Measurements from ENCODE around the gene EDEM3.
"Not testable (repeated sequence)": the region's sequence is repeated elsewhere in the genome, so short reads cannot be mapped to it uniquely, and the experiment has no call there.

The EDEM3 gene

DNA sequence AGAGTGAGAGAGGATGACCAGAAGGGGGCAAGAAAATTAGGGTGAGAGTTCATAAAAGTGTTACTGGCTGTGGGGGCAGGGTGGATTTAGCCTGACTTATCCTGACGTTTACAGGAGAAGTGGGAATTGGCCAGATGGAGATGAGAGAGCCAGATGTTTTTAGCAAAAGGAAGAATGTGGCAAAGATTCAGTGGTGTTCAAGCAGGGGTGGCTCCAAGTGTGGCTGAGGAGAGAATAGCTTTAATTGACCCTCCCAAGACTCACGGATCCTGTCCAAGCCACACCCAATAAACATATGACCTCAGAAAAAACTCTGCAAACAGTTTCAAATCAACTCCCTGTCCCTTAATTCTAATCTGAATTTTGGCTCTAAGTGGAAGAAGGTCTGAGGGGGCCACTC lies 35.2 kb upstream of the EDEM3 start:
- 0 out of 2 replicates have a peak, but pooled peaks cover 2% of the 10 kb centered on the region for H3K4me1 ChIP-seq (ENCODE audit: insufficient read depth, low read length)
- H3K27me3 ChIP-seq (ENCODE audit: insufficient read depth, low read length) = no peaks in the 10 kb centered on the region
- no peak overlapping the region for H3K27ac ChIP-seq (ENCODE audit: low read length)
- no peaks in the 10 kb centered on the region for H3K9me3 ChIP-seq (ENCODE audit: insufficient read depth, low read depth, low read length)
- H3K4me3 ChIP-seq (ENCODE audit: low read length) = no peak overlapping the region
- H3K36me3 ChIP-seq (ENCODE audit: insufficient read depth, low read depth, low read length) = no peaks in the 10 kb centered on the region
- no peak overlapping the region for H3K9ac ChIP-seq (ENCODE audit: low read depth, low read length)

DNA sequence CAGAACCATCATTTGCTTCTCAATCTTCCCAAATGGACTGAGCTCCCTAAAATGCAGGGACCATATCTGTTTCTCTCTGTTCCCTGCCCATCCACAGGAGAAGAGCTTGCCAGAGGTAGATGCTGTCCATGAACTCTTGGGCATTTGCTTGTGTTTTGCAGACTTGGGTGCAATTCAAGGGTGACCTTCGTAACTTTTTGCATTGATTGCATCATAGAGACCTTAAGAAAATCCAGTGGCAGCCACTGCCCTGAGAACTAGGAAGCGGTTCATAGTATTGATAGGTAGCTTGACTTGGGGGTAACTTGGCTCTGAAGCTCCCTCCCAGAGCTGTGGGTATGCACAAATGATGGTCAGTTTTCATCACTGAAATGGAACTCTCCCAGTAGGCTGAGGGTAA lies 34.3 kb upstream of the EDEM3 start:
- H3K4me1 ChIP-seq (ENCODE audit: insufficient read depth, low read length) = no peaks in the 10 kb centered on the region
- no peak overlapping the region for H3K4me3 ChIP-seq (ENCODE audit: low read length)
- H3K9me3 ChIP-seq (ENCODE audit: insufficient read depth, low read depth, low read length) = peaks cover 6% of the 10 kb centered on the region; the same call in 1 of the 2 replicates
- no peaks in the 10 kb centered on the region for H3K27me3 ChIP-seq (ENCODE audit: insufficient read depth, low read length)
- no peak overlapping the region for H3K9ac ChIP-seq (ENCODE audit: low read depth, low read length)
- no peak overlapping the region for H3K27ac ChIP-seq (ENCODE audit: low read length)
- H3K36me3 ChIP-seq (ENCODE audit: insufficient read depth, low read depth, low read length) = no peaks in the 10 kb centered on the region

DNA sequence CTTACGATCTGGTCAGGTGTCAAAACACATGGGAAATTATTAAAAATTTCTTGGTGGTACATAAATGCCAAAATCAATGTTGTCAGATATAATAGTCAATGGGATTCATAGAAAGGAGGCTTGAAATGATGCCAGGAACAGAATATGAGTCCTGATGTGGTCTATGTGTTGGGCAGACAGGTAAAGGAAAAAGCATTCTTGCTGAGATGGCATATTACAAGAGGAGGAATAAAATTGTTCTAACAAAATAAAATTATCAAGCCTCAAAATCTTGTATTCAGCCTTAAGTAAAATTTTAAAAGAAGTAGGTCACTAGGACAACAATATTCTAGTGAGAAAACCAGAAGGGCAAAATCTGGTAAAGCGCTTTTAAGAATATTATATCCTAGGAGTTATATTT lies 30.9 kb upstream of the EDEM3 start:
- peaks cover 7% of the 10 kb centered on the region; the same call in 1 of the 2 replicates for H3K9me3 ChIP-seq (ENCODE audit: insufficient read depth, low read depth, low read length)
- H3K9ac ChIP-seq (ENCODE audit: low read depth, low read length) = no peak overlapping the region
- no peak overlapping the region for H3K27ac ChIP-seq (ENCODE audit: low read length)
- no peaks in the 10 kb centered on the region for H3K36me3 ChIP-seq (ENCODE audit: insufficient read depth, low read depth, low read length)
- H3K27me3 ChIP-seq (ENCODE audit: insufficient read depth, low read length) = no peaks in the 10 kb centered on the region
- H3K4me3 ChIP-seq (ENCODE audit: low read length) = no peak overlapping the region
- no peaks in the 10 kb centered on the region for H3K4me1 ChIP-seq (ENCODE audit: insufficient read depth, low read length)

DNA sequence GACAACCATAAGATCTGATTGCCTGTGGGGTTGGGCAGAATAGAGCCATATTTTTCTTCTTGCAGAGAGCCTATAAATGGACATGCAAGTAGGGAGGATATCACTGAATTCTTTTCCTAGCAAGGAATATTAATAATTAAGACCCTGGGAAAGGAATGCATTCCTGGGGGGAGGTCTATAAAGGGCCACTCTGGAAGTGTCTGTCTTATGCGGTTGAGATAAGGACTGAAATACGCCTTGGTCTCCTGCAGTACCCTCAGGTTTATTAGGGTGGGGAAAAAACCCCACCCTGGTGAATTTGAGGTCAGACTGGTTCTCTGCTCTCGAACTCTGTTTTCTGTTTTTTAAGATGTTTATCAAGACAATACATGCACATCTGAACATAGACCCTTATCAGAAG lies 29.1 kb upstream of the EDEM3 start:
- H3K36me3 ChIP-seq (ENCODE audit: insufficient read depth, low read depth, low read length); H3K4me3 ChIP-seq (ENCODE audit: low read length); H3K4me1 ChIP-seq (ENCODE audit: insufficient read depth, low read length); H3K9me3 ChIP-seq (ENCODE audit: insufficient read depth, low read depth, low read length); H3K9ac ChIP-seq (ENCODE audit: low read depth, low read length); H3K27ac ChIP-seq (ENCODE audit: low read length); H3K27me3 ChIP-seq (ENCODE audit: insufficient read depth, low read length): not testable (repeated sequence)

DNA sequence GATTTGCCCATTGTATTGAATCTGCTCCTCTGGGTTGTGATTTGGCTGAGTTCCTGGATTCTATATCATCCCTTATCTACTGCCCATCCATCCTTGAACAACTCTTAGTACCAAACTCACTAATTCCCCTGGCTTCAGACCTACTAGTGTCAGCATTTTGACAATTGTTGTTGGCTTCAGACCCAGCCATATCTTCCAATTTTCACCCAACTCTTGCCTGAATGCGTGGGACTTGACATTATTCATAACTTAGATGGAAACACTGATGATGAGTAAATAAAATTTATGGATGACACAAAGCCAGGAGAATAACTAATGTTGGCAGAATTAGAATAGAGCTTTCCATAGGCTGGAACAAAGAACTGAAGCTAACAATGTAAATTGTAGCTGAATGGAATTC lies 27.3 kb upstream of the EDEM3 start:
- H3K9ac ChIP-seq (ENCODE audit: low read depth, low read length) = no peak overlapping the region
- no peak overlapping the region for H3K27ac ChIP-seq (ENCODE audit: low read length)
- no peaks in the 10 kb centered on the region for H3K4me1 ChIP-seq (ENCODE audit: insufficient read depth, low read length)
- peaks cover 7% of the 10 kb centered on the region; the same call in 1 of the 2 replicates for H3K9me3 ChIP-seq (ENCODE audit: insufficient read depth, low read depth, low read length)
- no peak overlapping the region for H3K4me3 ChIP-seq (ENCODE audit: low read length)
- H3K36me3 ChIP-seq (ENCODE audit: insufficient read depth, low read depth, low read length) = no peaks in the 10 kb centered on the region
- no peaks in the 10 kb centered on the region for H3K27me3 ChIP-seq (ENCODE audit: insufficient read depth, low read length)

DNA sequence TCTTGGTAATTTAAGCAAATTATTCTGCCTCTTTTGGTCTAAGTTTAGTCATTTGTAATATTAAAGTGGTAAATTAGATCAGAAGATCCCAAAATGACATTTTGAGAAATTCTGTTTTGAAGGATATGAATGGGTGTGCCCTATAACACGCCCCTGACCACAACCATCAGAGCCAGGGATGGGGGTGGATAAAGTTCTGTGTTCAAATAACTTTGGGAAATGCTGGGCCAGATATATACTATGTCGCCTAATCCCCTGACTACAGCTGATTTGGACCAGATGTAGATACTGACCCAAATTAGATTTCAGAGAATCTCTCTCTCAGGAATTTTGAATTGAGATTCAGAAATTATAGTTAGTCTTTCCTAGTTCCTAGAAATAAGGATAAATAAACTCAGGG lies 21.2 kb upstream of the EDEM3 start:
- Histone ChIP-seq H3K4me1 (ENCODE audit: insufficient read depth, low read length) (no peaks in the 10 kb centered on the region), H3K36me3 (ENCODE audit: insufficient read depth, low read depth, low read length) (no peaks in the 10 kb centered on the region), H3K9me3 (ENCODE audit: insufficient read depth, low read depth, low read length) (no peaks in the 10 kb centered on the region), H3K4me3 (ENCODE audit: low read length) (no peak overlapping the region), H3K27ac (ENCODE audit: low read length) (no peak overlapping the region), H3K27me3 (ENCODE audit: insufficient read depth, low read length) (no peaks in the 10 kb centered on the region), H3K9ac (ENCODE audit: low read depth, low read length) (no peak overlapping the region)

DNA sequence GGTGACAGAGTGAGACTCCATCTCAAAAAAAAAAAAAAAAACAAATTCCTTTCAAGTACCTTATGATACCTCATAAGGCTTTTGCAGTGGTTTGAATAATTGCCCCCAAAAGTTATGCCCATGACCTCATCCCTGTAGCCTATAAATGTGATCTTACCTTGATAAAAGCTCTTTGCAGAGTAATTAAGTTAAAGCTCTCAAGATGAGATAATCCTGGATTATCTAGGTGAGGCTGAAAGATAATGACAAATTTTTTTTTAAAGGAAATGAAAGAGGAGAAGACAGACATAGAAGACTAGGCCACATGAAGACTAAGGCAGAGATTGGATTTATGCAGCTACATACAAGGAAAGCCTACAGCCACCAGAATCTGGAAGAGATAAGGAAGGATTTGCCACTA lies 20.7 kb upstream of the EDEM3 start:
- H3K27me3 ChIP-seq (ENCODE audit: insufficient read depth, low read length) = no peaks in the 10 kb centered on the region
- H3K36me3 ChIP-seq (ENCODE audit: insufficient read depth, low read depth, low read length) = no peaks in the 10 kb centered on the region
- no peak overlapping the region for H3K4me3 ChIP-seq (ENCODE audit: low read length)
- no peaks in the 10 kb centered on the region for H3K4me1 ChIP-seq (ENCODE audit: insufficient read depth, low read length)
- no peak overlapping the region for H3K9ac ChIP-seq (ENCODE audit: low read depth, low read length)
- H3K27ac ChIP-seq (ENCODE audit: low read length) = no peak overlapping the region
- no peaks in the 10 kb centered on the region for H3K9me3 ChIP-seq (ENCODE audit: insufficient read depth, low read depth, low read length)

DNA sequence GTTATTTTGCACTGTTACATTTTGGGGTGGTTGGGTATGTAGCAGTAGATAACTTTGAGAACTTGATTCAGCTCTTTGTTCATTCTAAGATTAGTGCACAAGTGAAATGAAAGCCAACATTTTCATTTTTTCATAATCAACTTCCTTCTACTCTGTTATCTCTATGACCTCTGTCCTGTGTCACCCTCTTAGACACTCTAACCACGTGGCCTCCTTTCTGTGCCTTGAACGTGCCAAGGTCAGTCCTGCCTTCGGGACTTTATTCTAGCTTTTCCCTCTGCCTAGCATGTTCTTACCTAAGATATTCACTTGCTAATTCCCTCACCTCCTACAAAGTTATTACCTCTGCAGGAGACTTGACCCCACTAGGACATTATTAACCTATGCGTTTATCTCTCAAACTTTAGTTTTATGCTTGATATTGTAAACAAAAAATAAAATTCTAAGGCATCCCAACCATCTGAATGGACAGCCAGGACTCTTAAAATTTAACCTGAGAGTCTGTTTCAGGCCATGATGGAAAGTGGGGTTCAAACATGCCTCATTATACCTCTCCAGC lies 19.2 kb upstream of the EDEM3 start:
- H3K27ac ChIP-seq (ENCODE audit: low read length) = no peak overlapping the region
- H3K36me3 ChIP-seq (ENCODE audit: insufficient read depth, low read depth, low read length) = no peaks in the 10 kb centered on the region
- no peak overlapping the region for H3K9ac ChIP-seq (ENCODE audit: low read depth, low read length)
- H3K27me3 ChIP-seq (ENCODE audit: insufficient read depth, low read length) = no peaks in the 10 kb centered on the region
- no peak overlapping the region for H3K4me3 ChIP-seq (ENCODE audit: low read length)
- no peaks in the 10 kb centered on the region for H3K9me3 ChIP-seq (ENCODE audit: insufficient read depth, low read depth, low read length)
- no peaks in the 10 kb centered on the region for H3K4me1 ChIP-seq (ENCODE audit: insufficient read depth, low read length)

DNA sequence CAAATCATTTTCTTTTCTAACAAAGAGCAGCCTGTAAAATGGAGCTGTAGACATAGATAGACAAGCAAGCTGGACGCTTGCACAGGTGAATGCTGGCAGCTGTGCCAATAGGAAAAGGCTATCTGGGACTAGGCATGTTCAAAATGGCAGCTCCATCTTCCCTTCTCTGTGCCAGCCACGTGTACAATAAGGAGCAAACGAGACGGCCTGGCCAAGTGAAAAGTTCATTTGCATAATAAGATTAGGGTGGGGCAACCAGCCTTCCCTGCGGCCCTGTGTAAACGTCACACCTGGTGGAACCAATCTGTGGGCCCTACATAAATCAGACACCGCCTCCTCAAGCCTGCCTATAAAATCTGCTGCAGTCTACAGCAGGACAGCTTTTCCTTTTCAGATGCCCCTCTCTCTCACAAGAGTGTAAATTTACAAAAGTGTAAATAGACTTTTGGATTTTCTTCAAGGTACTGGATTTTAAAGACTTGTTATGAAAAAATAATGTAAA lies 16.6 kb upstream of the EDEM3 start:
- Histone ChIP-seq H3K4me1 (ENCODE audit: insufficient read depth, low read length) (no peaks in the 10 kb centered on the region), H3K9ac (ENCODE audit: low read depth, low read length) (no peak overlapping the region), H3K4me3 (ENCODE audit: low read length) (no peak overlapping the region), H3K27ac (ENCODE audit: low read length) (no peak overlapping the region), H3K36me3 (ENCODE audit: insufficient read depth, low read depth, low read length) (no peaks in the 10 kb centered on the region), H3K27me3 (ENCODE audit: insufficient read depth, low read length) (no peaks in the 10 kb centered on the region), H3K9me3 (ENCODE audit: insufficient read depth, low read depth, low read length) (no peaks in the 10 kb centered on the region)

DNA sequence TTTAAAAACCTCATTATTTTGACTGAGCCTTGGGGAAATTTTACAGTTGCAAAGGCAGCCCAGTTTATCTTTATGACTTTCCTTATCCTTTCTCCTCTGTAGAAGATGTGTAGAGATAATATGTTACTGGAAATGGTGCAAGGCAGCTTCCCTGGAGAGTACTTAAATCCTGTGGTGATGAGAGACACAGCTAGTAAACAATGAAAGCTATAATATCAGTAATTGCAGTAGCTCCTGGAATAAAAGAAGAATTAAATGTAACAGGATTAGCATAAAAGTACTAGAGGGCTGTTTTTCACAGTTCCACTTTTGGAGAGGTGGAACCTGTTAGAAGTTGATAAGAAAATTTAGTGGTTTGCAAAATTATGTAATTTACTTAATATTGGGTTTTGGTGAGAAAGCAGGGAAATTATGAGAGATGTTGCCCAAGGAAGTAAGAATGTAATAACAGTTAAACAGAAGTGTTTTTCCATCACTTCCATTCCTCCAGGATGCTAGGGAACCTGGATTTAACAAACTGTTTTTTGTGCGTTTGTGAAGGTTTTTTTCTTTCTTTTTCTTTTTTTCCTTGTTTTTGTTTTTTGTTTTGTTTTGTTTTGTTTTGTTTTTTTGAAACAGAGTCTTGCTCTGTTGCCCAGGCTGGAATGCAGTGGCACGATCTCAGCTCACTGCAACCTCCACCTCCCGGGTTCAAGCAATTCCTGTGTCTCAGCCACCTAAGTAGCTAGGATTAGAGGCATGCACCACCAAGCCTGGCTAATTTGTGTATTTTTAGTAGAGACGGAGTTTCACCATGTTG lies 15.7 kb upstream of the EDEM3 start:
- Histone ChIP-seq H3K27ac (ENCODE audit: low read length) (no peak overlapping the region), H3K9me3 (ENCODE audit: insufficient read depth, low read depth, low read length) (no peaks in the 10 kb centered on the region), H3K4me1 (ENCODE audit: insufficient read depth, low read length) (no peaks in the 10 kb centered on the region), H3K9ac (ENCODE audit: low read depth, low read length) (no peak overlapping the region), H3K4me3 (ENCODE audit: low read length) (no peak overlapping the region), H3K27me3 (ENCODE audit: insufficient read depth, low read length) (no peaks in the 10 kb centered on the region), H3K36me3 (ENCODE audit: insufficient read depth, low read depth, low read length) (no peaks in the 10 kb centered on the region)

DNA sequence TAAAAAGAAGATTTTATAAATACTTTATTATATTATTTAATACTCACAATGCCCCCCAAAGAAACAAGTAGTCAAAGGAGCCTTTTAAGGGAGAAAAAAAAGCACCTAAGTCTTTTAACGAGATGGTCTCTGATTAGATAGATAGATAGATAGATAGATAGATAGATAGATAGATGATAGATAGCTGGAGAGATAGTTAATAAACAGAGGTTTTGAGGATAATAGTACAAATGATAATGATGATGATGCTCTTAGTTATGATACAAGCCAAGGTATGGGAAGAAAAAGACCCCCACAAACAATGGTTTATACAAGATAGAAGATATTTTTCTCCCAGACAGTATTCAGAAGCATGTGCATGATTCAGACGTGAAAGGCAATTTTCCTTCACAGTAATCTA lies 14.6 kb upstream of the EDEM3 start:
- H3K9me3 ChIP-seq (ENCODE audit: insufficient read depth, low read depth, low read length) = no peaks in the 10 kb centered on the region
- no peaks in the 10 kb centered on the region for H3K27me3 ChIP-seq (ENCODE audit: insufficient read depth, low read length)
- no peak overlapping the region for H3K27ac ChIP-seq (ENCODE audit: low read length)
- H3K36me3 ChIP-seq (ENCODE audit: insufficient read depth, low read depth, low read length) = no peaks in the 10 kb centered on the region
- H3K4me1 ChIP-seq (ENCODE audit: insufficient read depth, low read length) = no peaks in the 10 kb centered on the region
- no peak overlapping the region for H3K4me3 ChIP-seq (ENCODE audit: low read length)
- no peak overlapping the region for H3K9ac ChIP-seq (ENCODE audit: low read depth, low read length)

DNA sequence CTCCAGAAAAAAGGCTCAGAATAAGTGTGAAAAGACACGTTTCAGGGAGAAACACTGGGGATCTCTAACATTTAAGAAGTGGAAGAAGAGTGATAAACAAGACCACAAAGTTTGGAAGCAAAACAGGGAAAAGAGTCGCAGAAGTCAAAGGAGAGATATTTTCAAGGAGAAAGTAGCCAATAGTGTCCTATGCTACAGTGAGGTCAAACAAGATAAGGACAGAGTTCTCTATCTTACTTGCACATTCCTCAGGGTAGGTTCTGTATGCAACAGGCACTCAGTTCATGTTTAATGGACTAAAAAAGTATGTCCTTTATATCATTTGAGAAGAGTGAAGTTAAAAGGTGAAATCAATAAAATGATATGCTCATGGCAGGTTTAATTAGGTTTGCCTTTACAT lies 13.8 kb upstream of the EDEM3 start:
- Histone ChIP-seq H3K9me3 (ENCODE audit: insufficient read depth, low read depth, low read length) (no peaks in the 10 kb centered on the region), H3K36me3 (ENCODE audit: insufficient read depth, low read depth, low read length) (no peaks in the 10 kb centered on the region), H3K27ac (ENCODE audit: low read length) (no peak overlapping the region), H3K9ac (ENCODE audit: low read depth, low read length) (no peak overlapping the region), H3K4me3 (ENCODE audit: low read length) (no peak overlapping the region), H3K4me1 (ENCODE audit: insufficient read depth, low read length) (no peaks in the 10 kb centered on the region), H3K27me3 (ENCODE audit: insufficient read depth, low read length) (no peaks in the 10 kb centered on the region)
